Suprapubic skin (tissue), 4 donors: Measurements from ENCODE around the gene FAM228A. TPM values are rescaled to one million over a fixed set of nuclear protein-coding genes. Genes with fewer than 3 reads are reported as not detected.

ENCODE experiments used
- DNase-seq, 2 donors: peaks; one replicate each; pipeline ENCODE4 v3.0.0-alpha.2; 2019; ENCODE audit warnings: low spot score in 2 of 2
- H3K27ac ChIP-seq: fragments of 200-600 bp; sonication (generic); one replicate; pipeline ENCODE4 v1.5.1; 2019
- H3K27me3 ChIP-seq: fragments of 200-600 bp; sonication (generic); one replicate; pipeline ENCODE4 v1.5.1; 2019
- H3K36me3 ChIP-seq: fragments of 200-600 bp; sonication (generic); one replicate; pipeline ENCODE4 v1.5.1; 2019
- H3K4me1 ChIP-seq: fragments of 200-600 bp; sonication (generic); one replicate; pipeline ENCODE4 v1.5.1; 2019
- H3K4me3 ChIP-seq: fragments of 200-600 bp; sonication (generic); one replicate; pipeline ENCODE4 v1.5.1; 2019; ENCODE audit warnings: mild to moderate bottlenecking
- H3K9me3 ChIP-seq: fragments of 200-600 bp; sonication (generic); one replicate; pipeline ENCODE4 v1.5.1; 2019
- CTCF ChIP-seq, 2 donors: fragments of 200-600 bp in 1 of 2; fragments of 450-650 bp in 1 of 2; sonication (generic) in 1 of 2; IDR thresholded peaks; one replicate each; pipeline ENCODE4 v1.5.1; 2016 to 2019; ENCODE audit warnings: antibody characterized with exemption in 2 of 2, mild to moderate bottlenecking in 1 of 2, moderate library complexity in 1 of 2
- EP300 ChIP-seq: sonication (generic); formaldehyde crosslinking; IDR thresholded peaks from one replicate; pipeline ENCODE4 v1.6.1; 2017; ENCODE audit warnings: antibody characterized with exemption
- POLR2A ChIP-seq, 2 donors: fragments of 450-650 bp; IDR thresholded peaks; one replicate each; pipeline ENCODE4 v1.6.1; 2017; ENCODE audit warnings: antibody characterized with exemption in 2 of 2, mild to moderate bottlenecking in 2 of 2, moderate library complexity in 2 of 2
- POLR2AphosphoS5 ChIP-seq, 3 donors: sonication (generic); formaldehyde crosslinking; IDR thresholded peaks; one replicate each; pipeline ENCODE4 v1.6.1; 2017; ENCODE audit warnings: antibody characterized with exemption in 3 of 3
- WGBS: methylation state at CpG from one replicate; pipeline ENCODE4 v1.1.5; 2018; 5-methylcytosine and 5-hydroxymethylcytosine counted together
- total RNA-seq, 4 donors: library from RNA; depleted of rRNA; stranded (reverse); fragments of >200 nt; gene quantifications; one replicate each; pipeline ENCODE4 v1.1.0, GENCODE V29; 2016

Gene FAM228A
- total RNA-seq, 4 donors from 2014 or later: 0.72 to 0.89 TPM; not detected in 2

GRCh38 chr2:24205131-24205530 lies 30.3 kb downstream of the FAM228A start:
- peaks cover 74% of the 10 kb centered on the region for H3K36me3 ChIP-seq
- TF ChIP-seq CTCF (IDR thresholded peaks at IDR 0.05): no peak
- TF ChIP-seq POLR2AphosphoS5 (IDR thresholded peaks at IDR 0.05): no peak
- TF ChIP-seq POLR2A (IDR thresholded peaks at IDR 0.05): no peak
- no peak for TF ChIP-seq EP300
- 93% methylated on average over 4 of the region's 4 CpGs for WGBS
- H3K4me1 ChIP-seq: no peaks in the 10 kb centered on the region
- no peaks in the 10 kb centered on the region for H3K27me3 ChIP-seq
- no peak for DNase-seq
- no peaks in the 10 kb centered on the region for H3K9me3 ChIP-seq
- H3K27ac ChIP-seq: no peak overlapping the region
- no peak overlapping the region for H3K4me3 ChIP-seq

GRCh38 chr2:24206242-24206641 lies 31.4 kb downstream of the FAM228A start:
- Histone ChIP-seq H3K27me3 (no peaks in the 10 kb centered on the region), H3K4me3 (no peak overlapping the region), H3K4me1 (no peaks in the 10 kb centered on the region), H3K36me3 (peaks cover 84% of the 10 kb centered on the region), H3K9me3 (no peaks in the 10 kb centered on the region), H3K27ac (no peak overlapping the region)
- no peak for TF ChIP-seq POLR2AphosphoS5 (IDR thresholded peaks at IDR 0.05)
- TF ChIP-seq EP300: no peak
- no peak for TF ChIP-seq POLR2A (IDR thresholded peaks at IDR 0.05)
- TF ChIP-seq CTCF (IDR thresholded peaks at IDR 0.05): no peak
- DNase-seq: no peak
- 93% methylated on average over 6 of the region's 6 CpGs for WGBS

- no peak for DNase-seq
- Histone ChIP-seq H3K27me3 (no peaks in the 10 kb centered on the region), H3K36me3 (peaks cover 89% of the 10 kb centered on the region), H3K4me3 (no peak overlapping the region), H3K27ac (no peak overlapping the region), H3K9me3 (no peaks in the 10 kb centered on the region), H3K4me1 (no peaks in the 10 kb centered on the region)
- TF ChIP-seq POLR2A (IDR thresholded peaks at IDR 0.05) (no peak), EP300 (no peak), POLR2AphosphoS5 (IDR thresholded peaks at IDR 0.05) (no peak), CTCF (IDR thresholded peaks at IDR 0.05) (no peak)
- WGBS: 95% methylated on average over 8 of the region's 8 CpGs
Observed at GRCh38 chr2:24206714-24207113, 31.9 kb downstream of the FAM228A start.

- Histone ChIP-seq H3K4me3 (no peak overlapping the region), H3K36me3 (peaks cover 94% of the 10 kb centered on the region), H3K27ac (no peak overlapping the region), H3K4me1 (no peaks in the 10 kb centered on the region), H3K27me3 (no peaks in the 10 kb centered on the region), H3K9me3 (no peaks in the 10 kb centered on the region)
- WGBS: 96% methylated on average over 11 of the region's 11 CpGs
- TF ChIP-seq POLR2AphosphoS5 (IDR thresholded peaks at IDR 0.05) (no peak), POLR2A (IDR thresholded peaks at IDR 0.05) (no peak), CTCF (IDR thresholded peaks at IDR 0.05) (no peak), EP300 (no peak)
- DNase-seq: no peak
Observed at GRCh38 chr2:24207359-24207758, 32.5 kb downstream of the FAM228A start.

GRCh38 chr2:24208490-24208889 lies 33.6 kb downstream of the FAM228A start:
- DNase-seq: no peak
- TF ChIP-seq POLR2AphosphoS5 (IDR thresholded peaks at IDR 0.05) (no peak), CTCF (IDR thresholded peaks at IDR 0.05) (no peak), EP300 (no peak), POLR2A (IDR thresholded peaks at IDR 0.05) (no peak)
- 97% methylated on average over 16 of the region's 16 CpGs for WGBS

More at GRCh38 chr2:24208490-24208889, 33.6 kb downstream of the FAM228A start:
- Histone ChIP-seq H3K36me3 (peaks cover 93% of the 10 kb centered on the region), H3K27ac (no peak overlapping the region), H3K4me3 (no peak overlapping the region), H3K27me3 (no peaks in the 10 kb centered on the region), H3K4me1 (no peaks in the 10 kb centered on the region), H3K9me3 (no peaks in the 10 kb centered on the region)
